Activated CD4-positive, alpha-beta T cell treated with anti-CD3 and anti-CD28 coated beads for 4 hours (primary cell): ENCODE data around the gene TSHZ3.

Source experiments
- DNase-seq, 2 donors: peaks; one replicate each; pipeline ENCODE4 v3.0.0-alpha.2; 2020

Gene TSHZ3

DNA sequence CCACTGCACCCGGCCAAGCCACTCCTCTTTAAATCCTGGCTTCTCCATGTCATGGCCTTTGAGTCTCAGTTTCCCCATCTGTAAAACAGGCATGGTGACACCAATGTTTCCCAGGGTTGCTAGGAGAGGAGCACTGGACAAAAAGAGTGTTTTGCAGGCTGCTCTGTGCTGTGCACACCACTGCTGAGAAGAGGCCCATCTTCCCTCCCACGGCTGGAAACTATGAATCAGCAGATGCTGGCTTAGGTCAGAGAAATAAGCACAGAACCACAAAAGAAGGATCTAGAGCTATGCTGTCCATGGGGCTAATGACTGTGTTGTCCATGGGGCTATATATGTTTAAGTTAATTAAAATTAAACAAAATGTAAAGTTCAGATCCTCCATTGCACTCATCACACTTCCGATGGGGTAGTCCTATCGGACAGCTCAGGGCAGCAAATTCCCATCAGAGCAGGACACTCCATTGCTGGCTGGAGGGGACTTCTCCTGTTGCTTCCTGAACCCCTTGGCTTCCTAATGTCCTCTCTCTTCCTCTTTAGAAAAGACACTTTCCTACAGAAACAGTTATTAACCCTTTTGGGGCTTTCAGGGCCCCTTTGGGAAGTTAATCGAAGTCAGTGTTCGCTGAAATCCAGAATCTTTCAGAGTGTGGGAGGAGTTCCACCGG, 37.1 kb downstream of the TSHZ3 start:
- DNase-seq, result peak; percentile 33 to 36

DNA sequence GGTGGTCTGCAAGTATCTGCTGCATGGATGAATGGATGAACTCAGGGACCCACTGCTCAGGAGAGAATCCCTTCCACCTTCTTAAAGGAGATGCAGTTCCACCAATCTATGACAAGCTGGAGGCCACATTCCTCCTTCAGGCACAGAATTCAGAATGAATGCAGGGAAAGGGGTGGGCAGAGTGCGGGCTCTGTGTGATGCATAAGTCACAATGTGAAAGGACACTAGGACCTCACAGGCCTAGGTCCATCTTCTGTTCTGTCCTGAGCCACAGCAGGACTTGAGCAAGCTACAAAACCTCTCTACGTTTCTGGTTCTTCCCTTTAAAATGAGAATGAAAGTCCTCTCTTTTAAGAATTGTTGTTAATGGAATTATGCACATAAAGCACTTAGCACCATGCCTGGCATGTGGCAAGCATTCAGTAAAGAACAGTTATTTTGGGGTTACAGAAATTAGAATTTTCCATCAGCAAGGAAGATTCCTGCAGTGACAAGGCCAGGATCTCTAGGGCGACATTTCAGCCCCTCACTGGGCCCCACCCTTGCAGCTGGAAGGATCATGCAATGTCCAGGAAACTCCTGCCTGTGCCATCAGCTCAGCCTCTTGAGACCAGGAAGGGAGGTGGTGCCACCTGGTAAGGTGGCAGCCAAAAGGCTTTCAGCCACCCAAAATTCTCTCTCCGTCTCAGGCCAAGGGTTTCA, 38.7 kb downstream of the TSHZ3 start:
- DNase-seq, result no peak

DNA sequence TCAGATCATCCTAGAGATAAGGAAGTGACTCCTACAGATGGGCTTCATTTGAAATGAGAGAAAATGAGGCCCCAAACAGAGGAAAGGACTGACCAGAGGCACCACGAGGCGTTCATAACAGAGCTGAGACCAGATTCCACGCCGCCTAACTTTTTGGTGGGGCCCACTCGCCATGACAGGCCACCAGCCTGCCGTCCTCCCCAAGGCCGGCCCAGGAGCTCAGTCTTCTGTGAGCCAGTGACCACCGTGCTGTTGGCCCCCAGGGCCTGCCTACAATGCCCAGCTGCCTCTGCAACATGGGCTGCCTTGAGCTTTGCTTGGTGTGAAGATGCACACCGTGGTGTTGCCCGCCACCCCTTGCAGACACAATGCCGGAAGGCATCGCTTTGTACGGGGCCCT, 40.5 kb downstream of the TSHZ3 start:
- DNase-seq, result no peak

DNA sequence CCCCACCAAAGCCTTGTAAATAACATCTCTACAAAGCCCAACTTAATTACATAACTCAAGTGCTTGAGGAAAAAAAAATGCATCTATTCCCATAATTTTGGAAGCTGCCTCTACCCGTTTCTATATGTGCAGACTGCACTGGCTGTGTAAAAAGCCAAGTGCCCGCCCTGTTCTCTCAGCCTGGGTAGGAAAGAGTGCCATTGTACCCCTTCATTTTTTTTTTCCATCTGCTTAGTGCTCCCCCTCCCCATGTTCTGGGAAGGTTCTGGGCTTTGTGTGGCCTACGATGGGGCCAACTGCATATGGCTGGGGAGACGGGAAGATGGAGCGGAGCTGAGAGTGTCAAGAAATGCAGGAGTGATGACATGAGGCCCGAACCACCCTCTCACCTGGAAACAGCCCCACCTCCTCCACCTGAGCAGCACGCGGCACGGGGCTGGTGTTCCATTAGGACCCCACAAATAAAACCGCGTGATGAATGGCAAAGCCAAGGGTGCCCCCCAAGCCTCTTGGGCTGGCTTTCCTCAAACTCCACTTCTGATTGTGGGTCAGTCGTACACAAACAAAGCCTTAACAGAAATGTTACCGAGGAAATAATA, 42.1 kb downstream of the TSHZ3 start:
- no peak for DNase-seq

DNA sequence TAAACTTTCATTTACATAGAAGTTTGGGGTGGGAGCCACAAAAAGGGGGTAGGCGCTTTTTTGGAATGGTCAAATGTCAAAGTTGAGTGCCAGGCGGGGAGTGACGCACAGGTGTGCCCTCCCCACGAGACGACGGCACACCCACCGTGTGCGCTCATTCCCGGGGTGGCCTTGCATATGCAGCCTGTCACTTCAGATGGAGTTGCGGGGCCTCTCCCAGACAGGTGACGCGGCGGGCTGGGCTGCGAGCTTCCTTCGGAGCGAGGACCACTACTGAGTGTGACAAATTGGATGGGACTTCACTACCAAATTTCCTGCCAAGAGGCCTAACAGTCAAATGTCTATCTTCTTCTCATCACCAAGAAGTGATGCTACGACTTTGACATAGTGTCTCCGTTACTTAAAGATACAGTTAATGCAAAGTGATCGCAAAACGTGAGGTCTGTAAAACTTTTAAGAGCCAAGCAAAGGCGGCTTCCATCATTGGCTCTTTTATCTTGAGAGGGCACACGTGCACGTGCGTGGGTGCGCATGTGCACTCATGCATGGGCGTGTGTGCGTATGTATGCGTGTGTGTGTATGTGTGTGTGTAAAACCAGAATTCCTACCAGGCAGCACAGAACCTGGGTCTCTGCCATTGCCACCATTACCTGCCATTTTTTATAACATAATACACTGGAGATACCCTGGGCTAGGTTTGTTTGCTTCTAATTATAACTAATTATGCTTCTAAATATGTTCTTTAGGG, 43.1 kb downstream of the TSHZ3 start:
- no peak for DNase-seq

DNA sequence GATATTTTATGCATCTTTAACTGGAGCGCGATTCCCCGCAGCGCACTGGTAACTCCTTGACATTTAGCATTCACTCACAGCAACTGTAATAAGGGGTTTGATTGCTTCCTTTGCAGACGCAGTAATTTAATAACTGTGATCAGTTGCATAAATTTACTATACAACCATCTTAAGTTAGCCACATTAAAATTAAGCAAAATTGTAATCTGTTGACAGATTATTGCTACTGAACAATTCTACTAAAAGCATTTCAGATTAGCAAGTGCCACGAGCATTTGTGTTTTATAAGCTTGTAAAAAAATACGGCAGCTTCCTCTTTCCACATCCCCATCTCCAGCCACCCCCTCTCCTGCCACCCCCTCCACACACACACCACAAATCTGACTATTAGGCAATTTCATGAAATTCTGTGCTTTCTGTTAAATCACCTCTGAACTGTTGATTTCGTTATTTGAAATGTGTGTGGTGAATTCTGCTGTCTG, 44.4 kb downstream of the TSHZ3 start:
- no peak for DNase-seq

DNA sequence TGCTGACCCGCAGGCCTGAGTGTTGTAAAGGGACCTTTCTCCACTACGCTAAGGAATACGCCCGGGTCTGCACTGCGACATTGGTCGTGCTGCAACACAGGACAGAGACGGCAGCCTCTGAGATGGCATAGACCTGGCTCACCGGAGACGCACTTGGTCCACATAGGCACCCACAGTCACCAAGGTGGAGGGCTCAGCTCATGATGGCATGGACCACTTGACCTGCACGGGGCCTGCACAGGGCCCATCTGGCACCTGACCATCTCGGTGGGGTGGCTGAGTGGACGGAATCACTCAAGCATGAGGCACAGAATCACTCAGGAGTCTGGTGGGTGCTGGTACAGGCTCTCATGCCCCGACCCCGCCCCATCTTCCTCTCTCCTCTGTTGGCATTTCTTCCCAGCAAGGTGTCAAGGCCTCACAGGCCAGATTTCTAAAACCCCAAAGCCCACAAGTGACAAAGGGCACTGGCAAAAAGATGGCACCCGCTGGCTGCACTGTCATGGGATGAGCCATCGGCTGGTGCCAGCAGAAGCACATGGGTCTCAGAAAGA, 45.9 kb downstream of the TSHZ3 start:
- no peak for DNase-seq

DNA sequence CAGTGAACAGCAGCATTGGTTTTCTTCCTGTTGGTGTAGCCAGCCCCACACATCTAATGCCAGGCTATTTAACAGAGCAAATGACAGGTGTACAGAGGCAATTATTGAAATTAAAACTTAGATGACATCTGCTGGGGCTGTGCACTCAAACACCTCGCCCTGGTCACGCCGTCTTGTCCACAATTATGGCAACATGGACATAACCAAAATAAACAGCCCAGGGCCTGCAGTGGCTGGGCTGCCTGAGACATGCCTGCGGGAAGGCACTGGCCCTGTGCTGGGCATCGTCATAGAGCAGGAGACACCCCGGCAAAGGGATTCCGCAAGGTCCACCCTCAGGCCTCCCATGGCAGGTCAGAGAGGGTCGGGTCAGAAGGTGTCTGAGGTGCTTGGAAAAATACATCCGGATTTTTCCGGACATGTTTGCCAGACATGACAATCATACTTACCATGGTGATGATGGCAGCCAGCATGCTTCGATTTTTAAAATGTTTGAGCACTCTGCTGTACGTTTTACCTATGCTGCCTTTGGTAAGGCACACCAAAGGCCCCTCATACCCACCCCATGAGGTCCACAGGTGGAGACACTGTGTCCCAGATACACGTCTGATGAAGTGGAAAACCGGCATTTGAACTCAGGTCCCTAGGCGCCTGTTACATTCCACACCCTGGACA, 47.8 kb downstream of the TSHZ3 start:
- no peak for DNase-seq

DNA sequence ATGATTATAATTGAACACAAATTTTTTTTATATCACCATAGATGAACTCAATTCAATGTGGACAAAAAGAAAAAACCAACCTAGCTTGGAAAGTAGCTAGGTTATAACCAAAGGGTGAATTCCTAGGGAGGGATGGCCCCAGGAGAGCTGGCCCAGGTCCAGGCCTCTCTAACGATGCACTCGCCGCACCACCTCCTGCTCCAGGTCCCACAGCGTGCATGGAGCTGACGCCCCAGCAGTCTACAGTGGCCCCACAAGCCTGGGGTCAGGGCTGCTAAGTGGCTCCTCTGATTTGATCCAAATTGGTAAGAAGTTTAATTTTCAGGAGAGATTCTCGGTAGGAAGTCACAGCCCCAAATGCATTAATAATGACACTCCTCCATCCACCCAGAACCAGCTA, 48.8 kb downstream of the TSHZ3 start:
- no peak for DNase-seq

DNA sequence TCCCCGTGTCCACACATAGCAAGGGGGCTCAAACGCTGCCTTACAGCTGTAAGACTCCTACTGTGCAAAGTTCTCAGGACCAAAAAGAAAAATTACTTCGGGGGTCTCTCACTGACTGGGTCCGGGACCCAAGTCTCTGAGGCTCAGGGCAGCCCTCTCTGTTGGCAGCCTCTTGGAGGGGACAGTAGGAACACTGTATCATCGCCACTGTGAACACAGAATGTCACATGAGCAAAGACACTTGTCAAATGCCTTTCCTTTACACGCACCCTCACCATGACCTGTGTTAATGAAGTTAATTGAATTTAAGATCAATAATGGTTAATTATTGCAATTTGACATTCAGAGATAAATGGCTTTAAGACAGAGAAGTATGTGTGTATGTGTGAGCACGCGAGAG, 49.6 kb downstream of the TSHZ3 start:
- DNase-seq, result no peak

DNA sequence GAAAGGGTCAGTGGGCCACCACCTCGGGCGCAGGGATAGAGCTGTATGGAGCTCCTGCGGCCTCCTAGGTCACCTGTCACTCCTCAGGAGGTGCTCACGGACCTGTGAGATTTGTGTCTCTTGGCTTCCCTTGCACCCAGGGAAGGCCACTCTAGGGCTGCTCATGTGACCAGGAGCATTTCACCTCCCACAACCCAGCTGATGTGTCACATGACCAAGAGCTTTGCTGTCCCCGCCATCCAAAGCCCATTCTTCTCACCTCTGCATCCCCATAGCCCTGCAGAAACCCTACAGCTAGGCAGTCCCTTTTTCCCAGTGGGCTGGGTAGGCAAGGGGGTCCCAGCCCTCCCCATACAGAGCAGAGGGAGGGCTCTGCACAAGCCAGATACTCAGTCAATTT, 51.2 kb downstream of the TSHZ3 start:
- DNase-seq, result no peak

DNA sequence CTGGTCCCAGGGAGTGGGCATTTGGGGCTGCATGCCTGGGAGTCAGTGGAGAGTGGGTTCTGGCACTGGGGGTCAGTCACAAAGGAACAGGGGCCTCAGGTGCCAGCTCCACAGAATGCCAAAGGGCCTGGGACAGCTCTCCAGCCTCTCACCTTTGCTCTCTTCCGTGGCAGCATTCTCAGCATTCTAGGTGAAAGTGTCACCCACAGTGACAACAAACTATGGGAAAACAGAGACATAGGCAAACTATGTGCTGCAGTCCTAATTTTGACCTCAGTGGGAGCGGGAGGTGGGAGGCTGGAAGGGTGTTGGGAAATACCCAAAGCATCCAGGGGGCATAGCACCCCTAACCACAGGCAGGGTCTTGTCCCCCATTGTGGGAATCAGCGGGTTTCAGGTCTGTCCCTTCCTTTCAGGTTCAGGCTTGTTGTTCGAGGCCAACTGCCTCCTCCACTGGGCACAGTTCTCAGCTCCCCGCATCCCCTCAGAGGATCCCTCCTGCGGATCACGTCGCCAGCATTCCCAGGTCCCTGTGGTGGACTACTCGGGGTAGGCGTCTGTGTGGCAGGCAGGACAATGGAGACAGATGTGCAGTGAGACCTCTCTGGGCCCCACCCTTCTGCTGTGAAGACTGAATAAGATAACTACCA, 52.4 kb downstream of the TSHZ3 start:
- no peak for DNase-seq

DNA sequence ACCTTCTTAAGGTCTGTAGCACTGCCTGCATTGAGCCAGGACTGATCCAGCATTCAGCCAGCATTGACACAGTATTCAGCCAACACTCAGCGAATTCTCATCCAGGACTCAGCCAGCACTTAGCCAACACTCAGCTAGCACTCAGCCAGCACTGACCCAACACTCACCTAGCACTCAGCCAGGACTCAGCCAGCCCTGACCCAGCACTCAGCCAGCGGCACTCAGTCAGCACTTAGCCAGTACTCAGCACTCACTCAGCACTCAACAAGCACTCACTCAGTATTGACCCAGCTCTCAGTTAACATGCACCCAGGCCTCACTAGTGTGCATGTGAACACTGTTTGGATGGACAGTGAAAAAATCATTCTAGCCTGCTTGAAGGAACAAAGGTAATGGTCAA, 55.0 kb downstream of the TSHZ3 start:
- no peak for DNase-seq

DNA sequence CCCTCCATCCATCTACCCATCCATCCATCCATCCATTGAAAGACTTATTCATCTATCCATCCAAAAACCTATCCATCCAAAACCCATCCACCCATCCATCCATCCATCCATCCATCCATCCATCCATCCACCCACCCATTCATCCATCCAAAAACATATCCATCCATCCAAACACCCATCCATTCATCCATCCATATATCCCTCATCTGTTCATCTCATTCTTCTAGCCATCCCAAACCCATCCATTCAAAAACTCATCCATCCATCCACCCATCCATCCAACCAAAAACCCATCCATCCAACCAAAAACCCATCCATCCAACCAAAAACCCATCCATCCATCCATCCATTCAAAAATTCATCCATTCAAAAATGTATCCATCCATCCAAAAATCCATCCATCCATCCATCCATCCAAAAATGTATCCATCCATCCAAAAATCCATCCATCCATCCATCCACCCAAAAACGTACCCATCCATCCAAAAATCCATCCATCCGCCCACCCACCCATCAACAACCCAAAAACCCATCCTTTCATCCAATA, 56.5 kb downstream of the TSHZ3 start:
- no peak for DNase-seq

DNA sequence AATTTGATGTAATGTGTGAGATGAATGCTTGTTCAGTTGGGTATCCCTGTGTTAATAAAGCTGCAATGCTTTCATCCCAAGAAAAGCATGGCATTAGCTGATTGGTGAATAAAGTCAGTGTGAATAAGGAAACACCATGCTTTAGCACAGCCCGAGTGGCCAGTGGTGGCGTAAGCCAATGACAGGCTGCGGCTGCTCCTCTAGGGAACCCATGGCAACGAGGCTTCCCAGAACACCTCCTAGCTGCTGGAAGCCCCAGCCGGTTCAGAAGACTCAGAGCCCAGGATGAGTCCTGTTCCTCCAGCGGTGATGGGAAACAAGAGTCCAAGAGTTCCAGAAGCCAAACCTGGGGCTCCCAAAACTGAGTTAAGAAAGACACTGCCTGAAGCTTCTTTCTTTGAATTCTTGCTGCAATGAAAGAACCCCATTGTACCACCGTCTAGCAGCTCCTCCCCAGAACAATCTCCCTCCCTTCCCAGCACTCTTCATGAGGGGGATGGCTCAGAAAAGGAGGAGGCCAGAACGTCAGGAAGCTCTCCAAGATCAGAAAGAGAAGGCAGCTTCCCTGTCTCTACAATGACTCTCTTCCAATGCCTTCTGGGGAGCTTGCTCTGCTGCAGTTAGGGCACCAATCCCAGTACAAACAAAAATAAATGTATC, 58.2 kb downstream of the TSHZ3 start:
- no peak for DNase-seq

DNA sequence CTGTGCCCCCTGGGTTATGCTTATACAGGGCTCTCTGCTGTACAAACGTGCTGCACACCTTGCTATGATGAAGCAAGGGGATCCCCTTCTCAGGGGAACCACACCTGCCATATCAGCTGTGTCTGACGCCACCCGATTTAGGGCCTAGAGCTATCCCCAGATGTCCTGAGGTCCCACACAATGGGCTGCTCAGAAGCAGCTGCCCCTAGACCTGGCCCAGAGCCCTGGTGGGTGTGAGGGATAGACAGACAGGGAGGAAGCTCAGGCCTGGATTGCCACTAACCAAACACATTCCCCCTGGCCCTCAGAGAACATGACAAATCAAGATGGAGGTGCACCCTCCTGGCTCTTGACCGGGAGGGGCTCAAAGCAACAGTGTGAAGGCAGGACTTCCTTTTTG, 59.3 kb downstream of the TSHZ3 start:
- no peak for DNase-seq

DNA sequence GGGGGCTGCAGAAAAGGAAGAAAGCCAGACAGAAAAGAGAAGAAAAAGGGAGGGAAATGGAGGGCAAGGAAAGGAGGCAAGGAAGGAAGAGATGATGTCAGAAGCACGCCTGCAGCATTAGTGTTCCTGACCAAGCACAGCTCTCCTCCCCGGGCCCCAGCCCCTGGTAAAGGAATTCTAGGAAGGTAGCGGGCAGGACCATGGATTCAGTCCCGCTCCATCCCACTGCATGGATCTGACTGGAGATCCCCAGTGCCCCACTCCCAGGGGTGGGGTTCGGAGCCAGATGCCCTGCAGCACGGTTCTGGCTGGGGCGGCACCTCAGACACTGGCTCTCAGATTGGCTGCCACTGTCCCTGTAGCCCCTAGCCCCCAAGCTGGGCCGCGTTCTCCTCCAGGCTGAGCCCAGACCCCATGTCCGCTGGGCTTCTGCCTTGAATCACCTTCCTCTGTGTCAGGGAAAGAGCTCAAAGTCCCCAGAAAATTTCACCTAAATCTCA, 59.8 kb downstream of the TSHZ3 start:
- DNase-seq, result no peak

DNA sequence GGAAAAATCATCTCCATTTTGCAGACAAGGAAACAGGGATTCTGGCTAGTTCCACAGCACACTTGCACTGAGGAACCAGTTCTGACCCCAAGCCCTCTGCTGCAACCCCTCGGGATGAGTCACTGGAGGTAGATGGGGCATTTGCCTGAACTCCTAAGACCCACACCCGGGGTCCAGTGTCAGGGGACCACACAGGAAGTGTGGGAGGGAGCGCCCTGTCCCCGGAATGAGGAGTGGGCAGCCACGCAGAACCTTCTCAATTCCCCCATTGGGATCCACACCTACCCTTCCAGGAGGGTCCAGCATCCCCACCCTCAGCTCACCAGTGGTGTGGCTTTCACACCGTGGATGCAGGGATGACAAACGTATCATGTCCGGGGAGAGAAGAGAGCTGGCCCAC, 62.7 kb downstream of the TSHZ3 start:
- DNase-seq, result no peak

DNA sequence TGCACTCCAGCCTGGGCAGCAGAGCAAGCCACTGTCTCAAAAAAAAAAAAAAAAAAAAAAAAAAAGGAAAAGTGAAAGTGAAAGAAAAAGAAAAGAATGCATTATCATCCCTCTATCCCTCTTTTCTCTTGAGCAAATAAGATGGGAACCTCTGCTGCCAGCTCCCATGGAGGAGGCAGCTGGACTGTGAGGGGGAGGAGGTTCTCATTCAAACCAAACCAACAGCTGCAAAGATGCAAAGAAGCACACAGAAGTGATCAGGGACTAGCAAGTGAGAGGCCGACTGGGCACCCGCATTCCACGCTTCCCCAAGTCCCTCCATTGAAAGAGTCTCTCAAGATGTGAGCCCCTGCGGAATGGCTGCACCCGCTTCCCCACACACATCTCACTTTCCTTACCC, 63.5 kb downstream of the TSHZ3 start:
- no peak for DNase-seq

DNA sequence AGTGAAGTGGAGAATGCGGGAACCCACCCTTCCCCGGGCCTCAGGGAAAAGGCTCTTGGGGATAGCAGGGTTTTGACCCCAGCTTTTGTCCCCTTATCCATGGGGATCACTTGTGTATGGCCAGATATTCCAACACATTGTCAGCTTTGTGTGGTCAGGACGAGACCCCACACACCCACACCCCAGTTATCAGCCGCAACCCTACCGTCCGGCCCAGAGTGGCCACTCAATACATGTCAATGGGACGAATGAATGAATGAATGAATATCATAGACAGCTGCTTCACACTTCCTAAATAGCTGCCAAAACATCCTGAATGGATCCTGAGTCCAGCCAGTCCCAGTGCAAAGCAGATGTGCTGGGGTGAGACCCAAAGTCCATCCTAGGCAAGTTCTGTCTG, 64.6 kb downstream of the TSHZ3 start:
- DNase-seq, result no peak

DNA sequence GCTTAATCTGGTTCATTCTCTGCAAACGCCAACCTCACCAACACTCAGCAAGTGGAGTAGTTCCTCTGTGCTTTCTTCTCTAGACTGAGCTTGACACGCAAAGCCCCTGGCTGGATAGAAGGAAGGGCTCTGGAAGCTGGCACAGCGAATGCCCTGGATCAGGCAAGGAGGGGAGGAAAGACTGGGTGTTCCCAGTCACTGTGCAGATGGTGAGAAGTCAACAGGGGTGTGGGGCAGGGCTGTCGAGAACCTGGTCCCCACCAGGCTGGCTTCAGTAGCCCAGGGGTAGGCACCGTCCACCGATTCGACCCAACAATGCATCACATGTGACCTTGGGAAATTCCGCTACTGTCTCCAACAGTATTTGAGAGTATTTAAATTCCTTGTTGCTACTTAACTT, 65.5 kb downstream of the TSHZ3 start:
- DNase-seq, result no peak
